SK-N-SH (cell line): ENCODE data around the gene PBX4. TPM values are rescaled to one million over a fixed set of nuclear protein-coding genes. Genes with fewer than 3 reads are reported as not detected.

Experiments used
- CTCF ChIA-PET: fragments of 300-600, 350-600 bp; formaldehyde crosslinking; extraction: SDS; loops from one replicate; lab custom pipeline; 2021; lab: Yijun Ruan, JAX
- POLR2A ChIA-PET: fragments of 350-600 bp; sonication (Branson Sonifier 250); formaldehyde crosslinking; extraction: SDS; loops from one replicate; lab custom pipeline; 2020; ENCODE audit warnings: antibody characterized with exemption, inconsistent platforms; lab: Yijun Ruan, JAX
- DNase-seq: peaks from one replicate; pipeline ENCODE4 v3.0.0; 2012
- H2AFZ ChIP-seq: fragments of 200-600 bp; sonication (generic); 2 replicates; pipeline ENCODE4 v1.8.1; 2016; ENCODE audit warnings: antibody characterized with exemption, mild to moderate bottlenecking, low read depth
- H3F3A ChIP-seq: fragments of 200-600 bp; sonication (generic); replicated peaks from 2 replicates; pipeline ENCODE3; 2016; ENCODE audit warnings: antibody characterized with exemption, mild to moderate bottlenecking; ENCODE audit not compliant: insufficient read depth
- H3K27ac ChIP-seq, 2 experiments: fragments of 200-500 bp in 1 of 2; fragments of 200-600 bp in 1 of 2; sonication (Bioruptor generic) in 1 of 2; sonication (generic), shearing (Covaris generic) in 1 of 2; 2 replicates each; pipeline versions ENCODE4 v1.5.1 to v1.6.1; 2014 to 2016; ENCODE audit warnings: low read depth in 2 of 2, inconsistent platforms in 1 of 2, low read length in 1 of 2, mild to moderate bottlenecking in 1 of 2, mixed read lengths in 1 of 2
- H3K27me3 ChIP-seq: fragments of 200-600 bp; sonication (generic), shearing (Covaris generic); 2 replicates; pipeline ENCODE4 v1.6.1; 2016; ENCODE audit warnings: mixed run types; ENCODE audit not compliant: insufficient read depth
- H3K36me3 ChIP-seq, 2 experiments: fragments of 200-500 bp in 1 of 2; fragments of 200-600 bp in 1 of 2; sonication (Bioruptor generic) in 1 of 2; sonication (generic) in 1 of 2; replicated peaks in 1 of 2; 2 replicates each; pipeline versions ENCODE3 to v1.5.1; 2014 to 2016; ENCODE audit warnings: low read length in 1 of 2, mild to moderate bottlenecking in 1 of 2; ENCODE audit not compliant: insufficient read depth in 2 of 2, control insufficient read depth in 1 of 2
- H3K4me1 ChIP-seq, 2 experiments: fragments of 200-500 bp in 1 of 2; fragments of 200-600 bp in 1 of 2; sonication (Bioruptor generic) in 1 of 2; sonication (generic), shearing (Covaris generic) in 1 of 2; 2 replicates each; pipeline versions ENCODE4 v1.5.1 to v1.6.1; 2014 to 2016; ENCODE audit warnings: low read depth in 1 of 2, low read length in 1 of 2, mixed run types in 1 of 2; ENCODE audit not compliant: insufficient read depth in 2 of 2, control insufficient read depth in 1 of 2
- H3K4me2 ChIP-seq: fragments of 200-600 bp; sonication (generic), shearing (Covaris generic); 2 replicates; pipeline ENCODE4 v1.6.1; 2017; ENCODE audit warnings: mixed run types
- H3K4me3 ChIP-seq, 2 experiments: fragments of 200-500 bp in 1 of 2; fragments of 200-600 bp in 1 of 2; sonication (Bioruptor generic) in 1 of 2; sonication (generic), shearing (Covaris generic) in 1 of 2; 2 replicates each; pipeline versions ENCODE4 v1.5.1 to v1.8.1; 2014 to 2016; ENCODE audit warnings: low read depth in 2 of 2, inconsistent platforms in 1 of 2, low read length in 1 of 2, mild to moderate bottlenecking in 1 of 2, mixed read lengths in 1 of 2, moderate library complexity in 1 of 2
- H3K79me2 ChIP-seq: fragments of 200-600 bp; sonication (generic); 2 replicates; pipeline ENCODE4 v1.8.1; 2017; ENCODE audit warnings: mild to moderate bottlenecking; ENCODE audit not compliant: insufficient read depth
- H3K9ac ChIP-seq: fragments of 200-600 bp; sonication (generic); 2 replicates; pipeline ENCODE4 v1.6.1; 2017; ENCODE audit warnings: mixed run types
- H3K9me2 ChIP-seq: fragments of 200-600 bp; sonication (generic); 2 replicates; pipeline ENCODE4 v1.6.1; 2017; ENCODE audit warnings: mixed run types
- H3K9me3 ChIP-seq: fragments of 200-600 bp; sonication (generic); 2 replicates; pipeline ENCODE4 v1.6.1; 2017; ENCODE audit warnings: mixed run types, mild to moderate bottlenecking, moderate library complexity
- H4K20me1 ChIP-seq: fragments of 200-600 bp; sonication (generic); 2 replicates; pipeline ENCODE4 v1.6.1; 2017; ENCODE audit warnings: mild to moderate bottlenecking, mixed run types; ENCODE audit not compliant: insufficient read depth
- CTCF ChIP-seq: fragments of 200-600 bp; sonication (generic); IDR thresholded peaks from 2 replicates; pipeline ENCODE4 v1.6.1; 2017; ENCODE audit warnings: antibody characterized with exemption, mild to moderate bottlenecking, moderate library complexity
- FOXM1 ChIP-seq: IDR thresholded peaks from 2 replicates; pipeline ENCODE4 v1.4.0; 2012; ENCODE audit warnings: low read depth, mild to moderate bottlenecking
- JUND ChIP-seq: IDR thresholded peaks from 2 replicates; pipeline ENCODE4 v1.4.0; 2012
- NFIC ChIP-seq: IDR thresholded peaks from 2 replicates; pipeline ENCODE4 v1.4.0; 2012; ENCODE audit warnings: borderline replicate concordance
- PBX3 ChIP-seq: IDR thresholded peaks from 2 replicates; pipeline ENCODE4; 2012
- POLR2AphosphoS5 ChIP-seq: IDR thresholded peaks from 2 replicates; pipeline ENCODE4 v1.6.1; 2012; ENCODE audit warnings: low read depth, low read length
- RAD21 ChIP-seq: IDR thresholded peaks from 2 replicates; pipeline ENCODE4 v1.6.1; 2012; ENCODE audit warnings: mild to moderate bottlenecking, low read length
- REST ChIP-seq: IDR thresholded peaks from 2 replicates; pipeline ENCODE4 v1.6.1; 2012; ENCODE audit warnings: mild to moderate bottlenecking, low read depth, low read length, moderate library complexity
- WGBS: methylation state at CpG from one replicate; pipeline ENCODE4 v1.1.6; 2017; ENCODE audit warnings: low lambda C conversion rate; 5-methylcytosine and 5-hydroxymethylcytosine counted together
- polyA plus RNA-seq, 3 experiments: library from polyadenylated mRNA; depleted of rRNA; stranded (reverse); fragments of >200 nt; gene quantifications; 2 replicates each; pipeline ENCODE4 v1.2.3, GENCODE V29; 2012

The PBX4 gene
- polyA plus RNA-seq, 1 of the 3 experiments (the other 2 are of a cell fraction), result 6.4 TPM

GRCh38 chr19:19529783-19530422, 88.6 kb downstream of the PBX4 start (continued):
- no peak for TF ChIP-seq PBX3
- TF ChIP-seq RAD21, result no peak
- TF ChIP-seq REST, result no peak
- TF ChIP-seq JUND, result no peak
- TF ChIP-seq NFIC, result no peak
- TF ChIP-seq FOXM1, result no peak

- ChIA-PET POLR2A (interaction anchor here (0.6 to 2.5 kb wide), 6 partner anchors 9 to 135 kb away, joined by 3 to 15 read pairs (median 4); partner anchors contain the start of genes CILP2, GMIP, NDUFA13 and TSSK6), CTCF (interaction anchor here (0.6 to 15.3 kb wide), 6 partner anchors 10 to 125 kb away, joined by 3 to 258 read pairs (median 6); partner anchors contain the start of genes CILP2, GMIP and NDUFA13)
- Histone ChIP-seq H3K9me2 (no peaks in the 10 kb centered on the region), H3K36me3 (peaks cover 5 to 16% of the 10 kb centered on the region in 2 experiments), H3K4me3 (peak within 1 kb of the TSS in 1 of 2 experiments; percentile 45; a peak in 1 of 4 replicates), H3K4me2 (no peak within 1 kb of the TSS), H3K27me3 (no peaks in the 10 kb centered on the region), H3F3A (peaks cover 8% of the 10 kb centered on the region), H3K27ac (no peak within 1 kb of the TSS; a peak in 1 of 4 replicates), H3K9me3 (no peaks in the 10 kb centered on the region), H2AFZ (no peak within 1 kb of the TSS), H4K20me1 (peaks cover 36% of the 10 kb centered on the region), H3K4me1 (peaks cover 0 to 14% of the 10 kb centered on the region in 2 experiments; a peak in 1 of 4 replicates), H3K79me2 (peaks cover 18% of the 10 kb centered on the region), H3K9ac (no peak within 1 kb of the TSS)
- TF ChIP-seq JUND (0 out of 2 replicates have a peak, but pooled peaks have one; percentile 5), POLR2AphosphoS5 (peak; percentile 39), CTCF (no peak)
- 47% methylated on average over 30 of the region's 50 CpGs for WGBS
- peak; percentile 98 for DNase-seq
These were observed 89.6 kb downstream of the PBX4 start, which contains the start of gene YJEFN3 for GRCh38 chr19:19528721-19529490. TSS of gene YJEFN3 (plus strand) at chr19:19528911. CDS start at chr19:19528933, 22 bp downstream.
